C4-2B (cell line): Measurements from ENCODE around the gene RDH13.

Experiments
- ZFX ChIP-seq: fragments of 450-650 bp; IDR thresholded peaks from 2 replicates; pipeline ENCODE4 v1.6.1; 2017
- TF ChIP-seq, protein P1 (sequence below): fragments of 450-650 bp; conservative IDR thresholded peaks from 2 replicates; pipeline ENCODE4 v1.5.1; 2017; ENCODE audit warnings: mild to moderate bottlenecking

DNA sequence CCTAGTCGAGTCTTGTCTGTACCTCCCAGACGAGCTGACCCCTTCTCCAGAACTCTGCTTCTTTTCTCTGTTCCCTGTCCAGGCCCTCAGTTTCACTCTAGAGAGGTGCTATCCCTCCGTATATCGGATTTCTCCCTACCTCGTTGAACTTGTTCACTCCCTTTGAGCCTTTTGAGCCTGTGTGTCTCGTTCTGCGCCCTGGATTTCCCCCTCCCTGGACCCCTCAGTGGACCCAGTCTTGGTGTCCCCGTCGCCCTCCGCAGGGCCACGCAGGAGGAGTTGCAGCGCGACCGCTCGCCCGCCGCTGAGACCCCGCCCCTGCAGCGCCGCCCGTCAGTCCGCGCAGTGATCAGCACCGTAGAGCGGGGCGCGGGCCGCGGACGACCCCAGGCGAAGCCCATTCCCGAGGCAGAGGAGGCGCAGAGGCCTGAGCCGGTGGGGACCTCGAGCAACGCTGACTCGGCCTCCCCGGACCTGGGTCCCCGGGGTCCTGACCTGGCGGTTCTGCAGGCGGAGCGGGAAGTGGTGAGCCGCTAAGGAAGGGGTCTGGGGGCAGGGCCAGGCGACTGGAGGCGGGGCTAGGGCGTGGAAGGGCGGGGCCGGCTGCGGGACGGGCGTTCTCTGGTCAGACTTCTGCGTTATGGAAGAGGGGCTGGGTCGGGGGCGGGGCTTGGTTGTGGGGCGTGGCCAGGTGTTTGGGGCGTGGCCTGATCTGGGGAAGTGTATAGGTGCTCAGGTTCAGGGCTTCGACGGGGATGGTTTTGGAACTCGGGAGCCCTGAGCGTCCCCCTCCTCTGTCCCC, 18.2 kb upstream of the RDH13 start:
- TF ChIP-seq, protein P1, sequence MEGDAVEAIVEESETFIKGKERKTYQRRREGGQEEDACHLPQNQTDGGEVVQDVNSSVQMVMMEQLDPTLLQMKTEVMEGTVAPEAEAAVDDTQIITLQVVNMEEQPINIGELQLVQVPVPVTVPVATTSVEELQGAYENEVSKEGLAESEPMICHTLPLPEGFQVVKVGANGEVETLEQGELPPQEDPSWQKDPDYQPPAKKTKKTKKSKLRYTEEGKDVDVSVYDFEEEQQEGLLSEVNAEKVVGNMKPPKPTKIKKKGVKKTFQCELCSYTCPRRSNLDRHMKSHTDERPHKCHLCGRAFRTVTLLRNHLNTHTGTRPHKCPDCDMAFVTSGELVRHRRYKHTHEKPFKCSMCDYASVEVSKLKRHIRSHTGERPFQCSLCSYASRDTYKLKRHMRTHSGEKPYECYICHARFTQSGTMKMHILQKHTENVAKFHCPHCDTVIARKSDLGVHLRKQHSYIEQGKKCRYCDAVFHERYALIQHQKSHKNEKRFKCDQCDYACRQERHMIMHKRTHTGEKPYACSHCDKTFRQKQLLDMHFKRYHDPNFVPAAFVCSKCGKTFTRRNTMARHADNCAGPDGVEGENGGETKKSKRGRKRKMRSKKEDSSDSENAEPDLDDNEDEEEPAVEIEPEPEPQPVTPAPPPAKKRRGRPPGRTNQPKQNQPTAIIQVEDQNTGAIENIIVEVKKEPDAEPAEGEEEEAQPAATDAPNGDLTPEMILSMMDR, result no peak
- TF ChIP-seq ZFX, result no peak
